IPS-NIHi11 (cell line): Measurements from ENCODE around the gene TSPEAR.
A peak's percentile ranks its signal among the peaks of the same experiment; 100 is the strongest.
"Not testable (repeated sequence)": the region's sequence is repeated elsewhere in the genome, so short reads cannot be mapped to it uniquely, and the experiment has no call there.

Experiments used
- DNase-seq: peaks from one replicate; pipeline ENCODE4 v3.0.0; 2012; ENCODE audit warnings: mixed read lengths, low spot score

Gene TSPEAR

DNA sequence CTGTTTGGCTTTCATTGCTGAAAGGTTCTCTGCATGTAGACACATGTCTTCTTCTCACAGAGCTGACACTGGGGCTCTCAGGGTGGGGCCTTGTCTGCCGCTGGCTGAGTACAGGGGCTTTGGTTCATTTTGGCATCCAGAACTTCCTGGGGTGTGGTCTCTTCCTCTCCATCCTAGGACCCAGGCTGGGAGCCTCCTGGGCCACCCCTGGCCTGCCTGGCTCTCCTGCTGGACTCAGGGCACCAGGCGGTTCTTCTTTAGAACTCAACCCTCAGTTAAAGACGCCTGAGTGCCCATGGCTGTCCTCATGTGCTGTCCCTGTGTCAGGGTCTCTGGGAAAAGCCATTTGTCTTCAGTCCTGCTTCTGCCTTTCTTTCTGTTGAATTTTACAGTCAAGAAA lies 125.5 kb downstream of the TSPEAR start:
- no peak for DNase-seq

DNA sequence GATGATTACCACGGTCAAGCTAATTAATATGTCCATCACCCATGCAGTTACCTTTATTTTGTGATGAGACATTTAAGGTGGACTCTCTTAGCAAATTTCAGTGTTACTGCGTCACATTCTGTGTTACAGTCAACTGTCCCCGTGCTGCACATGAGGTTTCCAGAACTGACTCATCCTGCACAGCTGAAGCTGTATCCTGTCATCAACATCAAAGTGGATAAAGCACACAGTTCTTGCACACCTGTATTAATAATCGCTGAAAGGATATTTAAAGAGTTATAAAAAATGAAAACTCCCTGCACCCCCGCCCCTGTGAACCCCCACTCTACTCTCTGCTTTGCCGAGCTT lies 127.6 kb downstream of the TSPEAR start:
- no peak for DNase-seq

DNA sequence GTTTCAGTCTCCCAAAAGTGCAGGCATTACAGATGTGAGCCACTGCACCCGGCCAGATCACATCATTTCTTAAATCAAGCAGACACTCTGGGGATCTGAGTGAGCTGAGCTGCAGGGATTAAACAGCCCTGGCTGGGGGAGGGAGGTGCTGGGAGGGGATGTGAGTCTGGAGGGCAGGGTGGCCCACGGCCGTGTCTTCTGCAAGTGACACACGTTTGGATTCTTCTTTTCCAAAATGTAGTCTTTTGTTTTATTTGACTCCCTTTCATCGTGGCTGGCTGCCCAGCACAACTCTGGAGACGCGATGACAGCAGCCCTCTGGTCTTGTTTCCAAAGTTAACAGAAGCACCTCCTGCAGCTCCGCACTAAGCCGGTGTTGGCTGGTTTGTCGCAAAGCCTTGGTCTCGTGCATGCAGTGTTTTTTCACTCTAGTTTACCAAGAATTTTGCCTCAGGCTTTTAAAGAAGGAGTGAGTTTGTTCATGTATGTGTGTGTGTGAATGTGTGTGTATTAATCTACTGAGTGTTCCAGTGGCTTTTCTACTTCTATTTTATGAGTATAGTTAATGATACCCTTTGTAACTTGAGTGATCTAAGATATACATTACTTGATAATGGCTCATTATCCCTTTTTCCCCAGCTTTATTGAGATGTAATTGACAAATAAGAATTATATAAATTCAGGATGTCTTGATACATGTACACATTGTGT lies 128.1 kb downstream of the TSPEAR start:
- no peak for DNase-seq

DNA sequence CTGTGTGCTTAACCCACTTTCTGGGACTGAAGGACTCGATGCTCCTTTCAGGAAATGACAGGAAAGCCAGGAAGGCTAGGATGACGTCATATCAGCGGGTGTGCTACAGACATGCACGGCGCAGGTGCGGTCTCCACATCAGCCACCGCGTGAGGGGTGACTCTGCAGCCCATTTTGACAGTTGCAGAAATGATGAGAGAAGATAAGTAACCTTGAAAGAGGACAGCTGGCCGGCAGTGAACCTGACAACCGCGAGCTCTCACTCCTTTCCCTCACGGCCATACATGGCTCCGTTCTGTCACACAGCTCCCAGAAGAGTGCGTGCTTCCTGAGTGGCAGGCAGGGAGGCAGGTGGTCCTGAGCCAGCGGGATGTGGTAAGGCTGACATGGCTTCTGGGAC lies 129.3 kb downstream of the TSPEAR start:
- no peak for DNase-seq

DNA sequence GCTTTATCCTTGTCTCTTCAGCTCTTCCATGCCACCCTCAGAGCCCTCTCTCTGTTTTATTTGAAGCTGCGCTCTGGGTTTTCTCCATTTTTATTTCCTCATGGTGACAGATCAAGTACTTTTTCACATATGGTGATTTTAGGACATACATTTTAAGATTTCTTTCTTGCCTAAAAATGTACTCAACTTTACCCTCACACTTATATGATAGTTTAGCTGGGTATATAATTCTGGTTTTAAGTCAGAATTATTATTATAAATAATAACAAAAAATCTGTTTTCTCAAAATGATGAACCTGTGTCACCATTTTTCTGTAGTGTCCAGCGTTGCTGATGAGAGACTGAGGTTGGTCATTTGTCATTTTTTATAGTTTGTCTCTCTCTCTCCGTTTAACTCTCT lies 130.2 kb downstream of the TSPEAR start:
- no peak for DNase-seq

DNA sequence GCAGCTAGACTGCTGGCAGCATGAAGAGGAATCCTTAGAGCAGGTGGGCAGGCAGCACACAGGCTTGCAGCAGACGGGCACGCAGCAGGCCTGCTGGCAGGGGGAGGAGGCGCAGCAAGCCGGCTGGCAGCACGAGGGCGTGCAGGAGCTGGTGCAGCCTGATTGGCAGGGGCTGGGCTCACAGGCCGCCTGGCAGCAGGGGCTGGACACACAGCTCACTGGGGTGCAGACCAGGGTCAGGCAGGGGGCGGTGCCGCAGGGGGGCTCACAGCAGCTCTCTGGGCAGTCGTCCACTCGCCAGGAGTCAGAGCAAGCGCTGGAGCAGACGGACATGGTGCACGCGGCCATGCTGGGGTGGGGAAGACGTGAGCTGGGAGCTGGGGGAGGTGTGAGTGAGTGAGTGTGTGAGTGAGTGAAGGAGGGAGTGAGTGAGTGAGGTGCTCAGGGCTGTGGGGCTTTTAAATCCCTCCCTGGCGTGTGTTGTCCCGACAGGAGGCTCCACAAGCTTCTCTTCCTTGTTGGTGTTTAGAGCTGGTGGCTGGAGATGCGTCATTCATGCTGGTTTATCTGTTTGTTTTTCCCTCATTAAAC lies 131.0 kb downstream of the TSPEAR start, which contains the start of gene KRTAP10-5:
TSS of gene KRTAP10-5 (minus strand) at position 374 of the 591 bp plus-strand sequence. CDS start at position 348, 26 bp downstream.
- DNase-seq, result not testable (repeated sequence)

DNA sequence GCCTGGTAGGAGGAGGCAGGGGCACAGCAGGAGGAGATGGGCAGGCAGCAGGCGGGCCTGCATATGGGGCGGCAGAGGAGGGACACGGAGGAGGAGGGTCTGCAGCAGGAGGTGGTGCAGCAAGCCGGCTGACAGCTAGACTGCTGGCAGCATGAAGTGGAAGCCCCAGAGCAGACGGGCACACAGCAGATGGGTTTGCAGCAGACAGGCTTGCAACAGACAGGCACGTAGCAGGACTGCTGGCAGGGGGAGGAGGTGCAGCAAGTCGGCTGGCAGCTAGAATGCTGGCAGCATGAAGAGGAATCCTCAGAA lies 131.6 kb downstream of the TSPEAR start:
- no peak for DNase-seq

DNA sequence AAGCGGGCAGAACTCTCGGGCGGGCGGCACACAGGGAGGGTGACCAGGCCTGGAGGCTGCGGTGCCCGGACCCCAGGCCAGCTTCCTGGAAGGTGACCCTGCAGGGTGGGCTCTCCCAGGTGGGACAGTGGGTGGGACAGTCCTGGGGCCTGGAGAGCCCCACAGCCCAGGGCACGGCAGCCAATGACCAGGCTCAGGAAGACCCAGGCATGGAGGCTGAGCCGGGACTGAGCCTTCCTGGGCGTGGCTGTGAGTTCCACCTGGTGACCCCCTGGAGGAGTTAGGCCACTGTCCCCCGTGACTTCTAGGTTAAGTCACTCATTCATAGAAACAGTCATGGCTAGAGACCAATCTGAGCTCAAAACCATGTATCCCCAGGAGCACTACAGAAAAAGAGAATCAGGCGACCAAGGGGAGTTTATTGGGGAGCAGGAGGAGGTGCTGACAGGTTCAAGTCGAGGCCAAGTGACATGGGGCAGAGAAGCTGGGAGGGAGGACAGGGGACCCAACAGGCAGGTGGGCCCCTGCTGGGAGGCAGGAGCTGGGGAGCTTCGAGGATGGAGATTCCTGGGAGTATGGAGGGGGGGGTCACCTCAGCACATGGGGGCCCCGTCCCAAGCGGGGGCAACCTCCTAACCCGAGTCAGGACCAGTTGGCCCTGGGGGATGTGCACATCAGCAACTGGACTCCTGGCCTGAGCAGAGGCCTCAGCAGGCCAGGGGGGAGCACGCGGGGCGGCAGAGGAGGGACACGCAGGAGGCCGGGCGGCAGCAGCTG lies 132.1 kb downstream of the TSPEAR start:
- no peak for DNase-seq

DNA sequence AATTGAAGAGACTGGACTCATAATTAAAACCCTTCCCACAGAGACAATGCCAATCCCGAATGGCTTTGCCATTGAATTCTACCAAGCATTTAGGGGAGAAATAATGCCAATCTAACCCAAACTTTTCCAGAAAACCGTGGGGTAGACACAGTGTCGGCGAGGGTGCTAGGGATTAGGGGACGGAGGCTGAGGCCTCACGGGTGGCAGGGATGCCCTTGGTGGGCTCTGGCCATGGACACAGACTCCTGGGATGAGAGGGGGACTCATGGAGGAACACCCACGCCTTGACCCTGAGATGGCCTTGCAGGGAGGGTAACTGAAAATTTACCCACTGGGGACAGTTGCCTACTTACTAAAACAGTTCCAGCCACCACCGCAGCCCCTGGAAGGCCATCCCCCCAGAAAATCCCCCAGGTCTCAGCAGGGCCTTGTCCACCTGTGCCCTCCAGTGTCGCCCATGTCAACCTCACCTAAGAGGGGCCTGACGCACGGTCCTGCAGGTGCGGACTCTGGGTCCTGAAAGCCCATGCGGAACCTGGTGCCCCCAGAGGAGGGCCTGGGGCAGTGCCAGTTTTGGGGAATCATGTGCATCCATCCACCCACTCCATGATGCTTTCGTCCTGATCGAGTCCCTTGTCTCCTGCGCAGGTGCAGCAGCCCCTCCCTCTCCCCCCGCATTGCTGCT lies 132.9 kb downstream of the TSPEAR start:
- no peak for DNase-seq

DNA sequence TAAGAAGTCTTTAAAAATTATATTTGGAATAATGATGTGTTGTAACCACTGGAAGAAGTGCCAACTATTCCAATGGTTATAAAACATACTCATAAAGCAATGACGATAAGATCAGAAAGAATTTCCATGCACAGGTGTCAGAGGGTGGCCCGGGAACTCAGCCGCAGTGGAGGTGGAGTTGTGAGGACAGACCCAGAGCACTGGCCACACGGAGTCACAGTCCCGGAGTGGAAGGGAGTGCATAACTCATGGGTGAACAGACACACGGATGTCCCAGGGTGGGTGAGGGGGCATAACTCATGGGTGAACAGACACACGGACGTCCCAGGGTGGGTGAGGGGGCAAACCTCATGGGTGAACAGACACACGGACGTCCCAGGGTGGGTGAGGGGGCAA lies 135.3 kb downstream of the TSPEAR start:
- no peak for DNase-seq

DNA sequence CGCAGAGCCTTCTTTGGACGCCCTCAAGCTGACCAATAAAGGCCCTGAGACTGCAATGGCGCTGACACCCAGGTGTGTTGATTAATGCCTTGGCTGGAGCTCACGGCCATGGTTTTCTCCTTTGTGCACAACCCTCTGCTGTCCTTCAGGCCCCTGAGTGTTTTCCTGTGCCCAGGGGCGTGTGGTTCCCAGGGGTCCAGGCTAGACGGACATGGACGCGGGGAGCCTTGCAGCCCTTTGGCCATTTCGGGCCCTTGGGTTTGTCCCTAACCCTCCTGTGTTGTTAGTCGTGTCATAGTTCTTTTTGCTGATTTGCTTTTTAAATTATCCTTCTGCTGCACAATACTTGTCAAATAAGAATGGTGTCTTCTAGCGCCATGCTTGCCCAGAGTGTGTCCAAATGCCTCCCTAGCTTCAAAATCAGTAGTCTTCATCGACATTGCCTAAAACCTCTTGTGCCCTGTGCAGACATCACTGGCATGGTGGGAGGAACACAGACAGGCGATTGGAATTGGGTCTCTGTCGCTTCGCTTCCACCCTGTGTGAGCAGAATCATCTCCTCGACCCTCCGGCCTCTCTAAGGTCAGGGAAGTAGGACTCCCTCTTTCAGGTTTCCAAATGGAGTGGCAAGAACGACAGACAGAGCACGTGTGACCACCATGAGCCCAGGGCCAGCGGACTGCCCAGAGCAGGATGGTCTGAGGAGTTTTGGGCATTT lies 135.9 kb downstream of the TSPEAR start:
- no peak for DNase-seq

DNA sequence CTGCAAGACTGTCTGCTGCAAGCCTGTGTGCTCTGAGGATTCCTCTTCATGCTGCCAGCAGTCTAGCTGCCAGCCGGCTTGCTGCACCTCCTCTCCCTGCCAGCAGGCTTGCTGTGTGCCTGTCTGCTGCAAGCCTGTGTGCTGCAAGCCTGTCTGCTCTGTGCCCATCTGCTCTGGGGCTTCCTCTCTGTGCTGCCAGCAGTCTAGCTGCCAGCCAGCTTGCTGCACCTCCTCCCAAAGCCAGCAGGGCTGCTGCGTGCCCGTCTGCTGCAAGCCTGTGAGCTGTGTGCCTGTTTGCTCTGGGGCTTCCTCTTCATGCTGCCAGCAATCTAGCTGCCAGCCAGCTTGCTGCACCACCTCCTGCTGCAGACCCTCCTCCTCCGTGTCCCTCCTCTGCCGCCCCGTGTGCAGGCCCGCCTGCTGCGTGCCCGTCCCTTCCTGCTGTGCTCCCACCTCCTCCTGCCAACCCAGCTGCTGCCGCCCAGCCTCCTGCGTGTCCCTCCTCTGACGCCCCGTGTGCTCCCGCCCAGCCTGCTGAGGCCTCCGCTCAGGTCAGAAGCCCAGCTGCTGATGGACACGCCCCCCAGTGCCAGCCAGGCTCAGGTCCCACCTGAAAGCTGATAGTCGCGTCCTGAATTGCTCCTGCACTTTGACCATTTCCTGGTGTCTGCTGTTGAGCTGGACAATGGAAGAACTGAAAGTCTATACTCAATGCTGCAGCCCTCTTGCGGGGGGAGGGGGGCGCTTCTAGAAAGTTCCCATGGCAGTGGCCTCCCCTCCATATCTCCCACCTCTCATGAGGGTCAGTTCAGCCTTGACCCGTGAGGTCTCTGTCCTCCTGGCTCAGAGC lies 136.7 kb downstream of the TSPEAR start:
- peak; percentile 76 for DNase-seq

DNA sequence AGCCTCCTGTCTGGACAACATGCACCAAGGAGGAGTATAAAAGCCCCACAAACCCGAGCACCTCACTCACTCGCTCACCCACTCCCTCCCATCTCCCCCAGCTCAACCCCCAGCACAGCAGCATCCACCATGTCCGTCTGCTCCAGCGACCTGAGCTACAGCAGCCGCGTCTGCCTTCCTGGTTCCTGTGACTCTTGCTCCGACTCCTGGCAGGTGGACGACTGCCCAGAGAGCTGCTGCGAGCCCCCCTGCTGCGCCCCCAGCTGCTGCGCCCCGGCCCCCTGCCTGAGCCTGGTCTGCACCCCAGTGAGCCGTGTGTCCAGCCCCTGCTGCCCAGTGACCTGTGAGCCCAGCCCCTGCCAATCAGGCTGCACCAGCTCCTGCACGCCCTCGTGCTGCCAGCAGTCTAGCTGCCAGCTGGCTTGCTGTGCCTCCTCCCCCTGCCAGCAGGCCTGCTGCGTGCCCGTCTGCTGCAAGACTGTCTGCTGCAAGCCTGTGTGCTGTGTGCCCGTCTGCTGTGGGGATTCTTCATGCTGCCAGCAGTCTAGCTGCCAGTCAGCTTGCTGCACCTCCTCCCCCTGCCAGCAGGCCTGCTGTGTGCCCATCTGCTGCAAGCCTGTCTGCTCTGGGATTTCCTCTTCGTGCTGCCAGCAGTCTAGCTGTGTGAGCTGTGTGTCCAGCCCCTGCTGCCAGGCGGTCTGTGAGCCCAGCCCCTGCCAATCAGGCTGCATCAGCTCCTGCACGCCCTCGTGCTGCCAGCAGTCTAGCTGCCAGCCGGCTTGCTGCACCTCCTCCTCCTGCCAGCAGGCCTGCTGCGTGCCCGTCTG lies 137.5 kb downstream of the TSPEAR start, which contains the start of gene KRTAP10-4:
TSS of gene KRTAP10-4 (plus strand) at position 100 of the 827 bp plus-strand sequence. CDS start at position 130, 30 bp downstream.
- DNase-seq, result not testable (repeated sequence)

DNA sequence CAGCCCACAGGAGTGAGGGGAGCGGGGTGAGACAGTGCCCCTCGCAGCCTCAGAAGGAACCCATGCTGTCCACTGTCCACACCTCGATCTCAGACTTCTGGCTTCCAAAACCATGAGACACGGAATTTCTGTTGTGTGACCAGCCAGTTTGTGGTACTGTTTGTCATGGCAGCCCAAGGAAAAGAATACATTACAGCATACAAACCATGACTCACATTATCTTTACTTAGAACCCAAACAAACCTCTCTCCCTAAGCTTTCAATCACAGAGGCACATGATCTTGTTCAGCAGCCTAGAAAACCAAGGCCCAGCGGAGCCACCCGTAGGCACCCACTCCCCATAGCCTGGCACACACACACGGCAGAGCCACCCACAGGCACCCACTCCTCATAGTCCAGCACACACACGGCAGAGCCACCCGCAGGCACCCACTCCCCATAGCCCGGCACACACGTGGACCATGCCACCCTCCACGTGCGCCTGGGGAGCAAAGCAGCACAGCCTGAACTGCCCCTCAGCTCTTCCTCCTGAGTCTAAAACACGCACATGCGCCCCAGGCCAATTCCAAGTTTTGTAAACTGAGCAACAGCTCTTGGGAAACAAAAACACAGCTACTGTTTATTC lies 138.3 kb downstream of the TSPEAR start:
- no peak for DNase-seq

DNA sequence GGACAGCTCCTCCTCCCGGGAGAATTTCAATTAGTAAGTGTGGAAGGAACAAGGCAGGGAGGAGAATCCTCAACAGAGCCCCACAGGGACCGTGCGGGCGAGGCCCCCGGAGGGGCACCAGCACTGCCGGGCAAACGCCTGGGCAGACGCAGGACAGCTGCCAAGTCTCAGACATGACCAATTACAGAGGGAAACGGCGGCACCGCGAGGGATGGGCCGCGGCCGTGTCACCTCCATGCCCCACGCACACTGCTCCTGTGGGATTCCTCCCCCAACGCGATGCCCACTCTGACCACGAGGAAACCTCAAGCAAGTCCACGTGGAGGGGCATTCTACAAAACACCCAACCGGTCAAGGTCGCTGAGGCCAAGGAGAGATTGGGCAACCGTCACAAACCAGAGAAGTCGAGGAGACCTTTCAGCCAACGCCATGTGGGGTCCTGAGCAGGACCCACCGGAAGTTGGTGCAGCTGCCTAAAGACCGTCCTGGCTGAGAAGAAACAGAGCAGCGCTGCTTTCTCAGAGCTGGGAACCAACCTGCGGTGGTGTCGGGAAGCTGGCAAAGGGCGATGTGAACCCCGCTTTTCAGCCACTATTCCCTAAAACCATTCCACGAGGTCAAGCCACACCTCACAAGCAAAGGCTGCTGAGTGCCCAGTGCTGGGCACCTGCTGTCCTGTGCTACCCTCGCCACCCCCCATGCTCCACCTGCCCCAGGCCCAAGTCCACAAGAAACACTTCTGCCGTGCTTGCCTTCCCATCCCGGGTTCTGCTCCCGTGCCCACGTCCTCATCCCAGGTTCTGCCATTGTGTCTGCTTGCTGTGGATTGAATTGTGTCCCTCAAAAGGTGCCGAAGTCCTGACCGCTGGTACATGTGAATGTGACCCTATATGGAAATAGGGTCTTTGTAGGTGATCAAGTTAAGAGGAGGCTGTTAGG lies 139.3 kb downstream of the TSPEAR start:
- DNase-seq, result no peak

DNA sequence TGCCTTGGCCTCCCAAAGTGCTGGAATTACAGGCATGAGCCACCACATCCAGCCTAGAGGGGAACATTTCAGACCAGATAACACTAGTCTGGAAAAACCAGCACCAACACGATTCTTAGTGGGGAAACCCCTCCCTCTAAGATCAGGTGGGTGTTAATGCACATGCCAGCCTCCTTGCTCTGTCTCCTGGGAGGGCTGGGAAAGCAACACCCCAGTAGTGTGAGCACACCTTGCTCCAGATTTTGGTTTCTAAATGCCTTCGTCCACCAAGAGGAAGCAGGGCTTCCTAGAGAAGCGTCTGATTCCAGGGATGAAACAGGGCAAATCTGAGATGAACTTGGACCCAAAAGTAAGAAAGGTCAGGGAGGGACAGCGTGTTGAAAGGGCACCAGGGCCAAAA lies 140.1 kb downstream of the TSPEAR start:
- no peak for DNase-seq

DNA sequence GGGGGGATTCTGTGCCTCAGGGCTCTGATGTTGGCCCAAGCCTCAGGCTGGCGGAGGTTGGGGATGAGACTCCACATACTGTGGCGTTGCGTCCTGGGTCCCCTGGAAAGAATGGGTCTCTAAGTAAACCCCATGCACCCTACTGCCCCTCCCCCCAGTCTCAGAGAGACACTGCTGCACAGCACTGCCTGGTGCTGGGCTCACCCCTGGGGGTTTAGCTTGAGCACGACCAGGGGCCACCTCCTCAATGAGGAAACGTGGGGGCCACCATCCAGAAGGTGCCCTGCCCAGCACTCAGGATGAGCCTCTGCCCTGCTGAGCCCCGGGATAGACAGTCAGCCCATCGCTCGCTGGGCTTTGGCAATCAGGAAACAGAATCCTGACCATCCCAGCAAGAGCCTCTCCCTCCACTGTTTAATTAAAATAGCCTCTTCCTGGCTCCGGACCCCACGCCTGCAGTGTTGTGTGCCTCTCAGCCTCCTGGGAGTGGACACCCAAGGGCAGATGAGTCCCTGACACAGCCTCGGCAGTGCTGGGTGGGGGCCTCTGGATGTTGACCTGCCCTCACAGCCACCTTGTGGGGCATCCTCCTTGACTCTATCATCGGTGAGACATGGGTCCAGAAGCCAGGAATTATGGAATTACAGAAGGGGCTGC lies 141.4 kb downstream of the TSPEAR start:
- DNase-seq, result no peak
